Liver (tissue), 9 donors: ENCODE results near the gene TAF1B. TPM values are rescaled to one million over a fixed set of nuclear protein-coding genes. Genes with fewer than 3 reads are reported as not detected.

Experiments
- DNase-seq: peaks from one replicate; pipeline ENCODE4 v3.0.0-alpha.2; 2017; ENCODE audit warnings: low spot score
- H3K27ac ChIP-seq, 2 donors: one replicate each; pipeline ENCODE4 v1.7.0; 2013; ENCODE audit warnings: inconsistent platforms in 2 of 2, low read length in 2 of 2, control low read depth in 1 of 2, low read depth in 1 of 2, mild to moderate bottlenecking in 1 of 2
- H3K27me3 ChIP-seq, 4 donors: one replicate each; pipeline versions ENCODE4 v1.6.1 to v1.7.0; 2013; ENCODE audit warnings: low read length in 3 of 4, inconsistent platforms in 1 of 4, mild to moderate bottlenecking in 1 of 4, moderate library complexity in 1 of 4; ENCODE audit not compliant: control insufficient read depth in 4 of 4, insufficient read depth in 4 of 4
- H3K36me3 ChIP-seq, 4 donors: one replicate each; pipeline versions ENCODE4 v1.6.1 to v1.7.0; 2013; ENCODE audit warnings: low read length in 3 of 4, mild to moderate bottlenecking in 3 of 4, low read depth in 1 of 4, moderate library complexity in 1 of 4; ENCODE audit not compliant: control insufficient read depth in 4 of 4, insufficient read depth in 3 of 4
- H3K4me1 ChIP-seq, 4 donors: one replicate each; pipeline versions ENCODE4 v1.6.1 to v1.7.0; 2013; ENCODE audit warnings: low read length in 3 of 4, mild to moderate bottlenecking in 3 of 4, moderate library complexity in 1 of 4; ENCODE audit not compliant: control insufficient read depth in 4 of 4, insufficient read depth in 4 of 4
- H3K4me3 ChIP-seq, 3 donors: one replicate each; pipeline versions ENCODE4 v1.6.1 to v1.7.0; 2013; ENCODE audit warnings: low read length in 3 of 3, control low read depth in 1 of 3, low read depth in 1 of 3, mild to moderate bottlenecking in 1 of 3
- H3K9ac ChIP-seq, 2 donors: one replicate each; pipeline ENCODE4 v1.7.0; 2013; ENCODE audit warnings: low read length in 2 of 2, mild to moderate bottlenecking in 2 of 2, moderate library complexity in 2 of 2, control low read depth in 1 of 2, low read depth in 1 of 2
- H3K9me3 ChIP-seq, 4 donors: one replicate each; pipeline versions ENCODE4 v1.6.1 to v1.7.0; 2013; ENCODE audit warnings: low read length in 3 of 4; ENCODE audit not compliant: control insufficient read depth in 4 of 4
- EGR1 ChIP-seq, 2 donors: IDR thresholded peaks; 2 replicates each; pipeline ENCODE4 v1.6.1; 2016 to 2018; ENCODE audit warnings: antibody characterized with exemption in 2 of 2, low read depth in 2 of 2
- FOXA1 ChIP-seq: IDR thresholded peaks from 2 replicates; pipeline ENCODE4 v1.6.1; 2016; ENCODE audit warnings: antibody characterized with exemption
- GABPA ChIP-seq, 2 donors: IDR thresholded peaks in 1 of 2; conservative IDR thresholded peaks in 1 of 2; 2 replicates each; pipeline ENCODE4 v1.6.1; 2016; ENCODE audit warnings: antibody characterized with exemption in 2 of 2, mild to moderate bottlenecking in 1 of 2, moderate library complexity in 1 of 2
- HNF4A ChIP-seq, 2 donors: conservative IDR thresholded peaks; 2 replicates each; pipeline ENCODE4 v1.6.1; 2016; ENCODE audit warnings: antibody characterized with exemption in 2 of 2, mild to moderate bottlenecking in 2 of 2
- HNF4G ChIP-seq: IDR thresholded peaks from 2 replicates; pipeline ENCODE4 v1.6.1; 2016; ENCODE audit warnings: antibody characterized with exemption
- MAX ChIP-seq: IDR thresholded peaks from 2 replicates; pipeline ENCODE4 v1.6.1; 2016; ENCODE audit warnings: antibody characterized with exemption
- RAD21 ChIP-seq, 2 donors: IDR thresholded peaks; 2 replicates each; pipeline ENCODE4 v1.6.1; 2016; ENCODE audit warnings: antibody characterized with exemption in 2 of 2, mild to moderate bottlenecking in 2 of 2
- RXRA ChIP-seq, 2 donors: IDR thresholded peaks; 2 replicates each; pipeline ENCODE4 v1.6.1; 2017 to 2018; ENCODE audit warnings: antibody characterized with exemption in 2 of 2, mild to moderate bottlenecking in 1 of 2
- SP1 ChIP-seq: IDR thresholded peaks from 2 replicates; pipeline ENCODE4 v1.6.1; 2018; ENCODE audit warnings: antibody characterized with exemption, mild to moderate bottlenecking
- TAF1 ChIP-seq: conservative IDR thresholded peaks from 2 replicates; pipeline ENCODE4 v1.6.1; 2016; ENCODE audit warnings: antibody characterized with exemption, mild to moderate bottlenecking
- YY1 ChIP-seq: IDR thresholded peaks from 2 replicates; pipeline ENCODE4 v1.6.1; 2016; ENCODE audit warnings: antibody characterized with exemption, mild to moderate bottlenecking
- WGBS: extraction: QIAGEN DNeasy Blood & Tissue Kit; methylation state at CpG from one replicate; pipeline ENCODE4 v1.1.7; 2013; 5-methylcytosine and 5-hydroxymethylcytosine counted together
- polyA plus RNA-seq, 2 donors: library from polyadenylated mRNA; stranded (reverse) in 1 of 2; unstranded in 1 of 2; fragments of 200-250 nt in 1 of 2; fragments of >200 nt in 1 of 2; fragmentation: Nextera tagmentation in 1 of 2; extraction: Ambion mirVana in 1 of 2; gene quantifications; one replicate each; pipeline versions ENCODE4 v1.2.1 to v1.2.3, GENCODE V29; 2013 to 2015
- total RNA-seq, 2 donors: library from RNA; depleted of rRNA; stranded (reverse); fragments of >200 nt; gene quantifications; one replicate each; pipeline ENCODE4 v1.2.3, GENCODE V29; 2014
- TF ChIP-seq, protein P1 (sequence below): fragments of 150-350 bp; IDR thresholded peaks from 2 replicates; pipeline ENCODE4 v1.5.1; 2017; ENCODE audit warnings: improper control_type of control experiment, low read depth, low read length; ENCODE audit not compliant: missing input control
- TF ChIP-seq, protein P2 (sequence below): IDR thresholded peaks from 2 replicates; pipeline ENCODE4 v1.6.1; 2016; ENCODE audit warnings: antibody characterized with exemption, mild to moderate bottlenecking
- TF ChIP-seq, protein P3 (sequence below): IDR thresholded peaks from 2 replicates; pipeline ENCODE4 v1.6.1; 2016; ENCODE audit warnings: antibody characterized with exemption
- TF ChIP-seq, protein P4 (sequence below): IDR thresholded peaks from 2 replicates; pipeline ENCODE4 v1.6.1; 2016; ENCODE audit warnings: antibody characterized with exemption
- donor health status: healthy.
- donor health status: healthy.
- donor health status: healthy.
- donor health status: healthy.
- donor health status: healthy.

TAF1B gene
- total and polyA plus RNA-seq, 4 donors: 3.1 to 17.2 (median 5.6) TPM

GRCh38 chr2:9800975-9801726 is 42.1 kb upstream of the TAF1B start:
- 82% methylated on average over 25 of the region's 25 CpGs for WGBS
- Histone ChIP-seq H3K4me1 (peaks cover 0 to 6% (median 0%) of the 10 kb centered on the region in 4 donors), H3K36me3 (no peaks in the 10 kb centered on the region), H3K27me3 (no peaks in the 10 kb centered on the region), H3K27ac (no peak overlapping the region), H3K9me3 (no peaks in the 10 kb centered on the region), H3K4me3 (no peak overlapping the region), H3K9ac (no peak overlapping the region)
- no peak for DNase-seq
- TF ChIP-seq MAX: no peak

DNA sequence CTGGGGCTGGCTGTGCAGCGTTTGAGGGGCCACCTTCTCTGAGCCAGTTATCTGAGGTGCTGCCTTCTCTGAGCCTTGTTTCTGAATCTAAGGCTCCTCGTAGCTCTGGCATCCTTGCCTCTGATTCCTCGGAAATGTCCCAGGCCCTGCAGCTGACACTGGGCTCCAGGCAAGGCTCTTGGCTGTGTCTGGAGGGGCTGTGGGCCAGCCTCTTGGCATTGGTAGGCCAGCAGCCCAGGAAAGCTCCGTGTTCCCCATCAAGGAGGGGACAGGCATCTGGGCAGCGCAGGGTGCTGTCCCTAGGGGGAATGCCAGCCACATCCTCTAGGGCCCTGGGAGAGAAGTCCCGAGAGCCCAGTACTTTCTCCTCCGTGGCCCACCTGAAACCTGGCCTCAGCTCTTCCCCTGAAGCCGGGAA is 40.7 kb upstream of the TAF1B start:
- Histone ChIP-seq H3K9me3 (no peaks in the 10 kb centered on the region), H3K4me3 (no peak overlapping the region), H3K36me3 (no peaks in the 10 kb centered on the region), H3K27me3 (no peaks in the 10 kb centered on the region), H3K4me1 (peaks cover 0 to 6% (median 0%) of the 10 kb centered on the region in 4 donors), H3K9ac (no peak overlapping the region), H3K27ac (no peak overlapping the region)
- DNase-seq: no peak
- WGBS: 89% methylated on average over 8 of the region's 8 CpGs
- TF ChIP-seq MAX (no peak), HNF4G (no peak), RAD21 (IDR thresholded peaks at IDR 0.05) (no peak), YY1 (no peak), GABPA (IDR thresholded peaks at IDR 0.05 in 1 of 2, conservative IDR thresholded peaks at IDR 0.05 in 1 of 2) (no peak), SP1 (no peak), TAF1 (no peak), EGR1 (IDR thresholded peaks at IDR 0.05; ENCODE audit: low read depth in 2 of 2) (no peak), RXRA (IDR thresholded peaks at IDR 0.05) (no peak), HNF4A (conservative IDR thresholded peaks at IDR 0.05) (no peak), FOXA1 (no peak)
- TF ChIP-seq, protein P1, sequence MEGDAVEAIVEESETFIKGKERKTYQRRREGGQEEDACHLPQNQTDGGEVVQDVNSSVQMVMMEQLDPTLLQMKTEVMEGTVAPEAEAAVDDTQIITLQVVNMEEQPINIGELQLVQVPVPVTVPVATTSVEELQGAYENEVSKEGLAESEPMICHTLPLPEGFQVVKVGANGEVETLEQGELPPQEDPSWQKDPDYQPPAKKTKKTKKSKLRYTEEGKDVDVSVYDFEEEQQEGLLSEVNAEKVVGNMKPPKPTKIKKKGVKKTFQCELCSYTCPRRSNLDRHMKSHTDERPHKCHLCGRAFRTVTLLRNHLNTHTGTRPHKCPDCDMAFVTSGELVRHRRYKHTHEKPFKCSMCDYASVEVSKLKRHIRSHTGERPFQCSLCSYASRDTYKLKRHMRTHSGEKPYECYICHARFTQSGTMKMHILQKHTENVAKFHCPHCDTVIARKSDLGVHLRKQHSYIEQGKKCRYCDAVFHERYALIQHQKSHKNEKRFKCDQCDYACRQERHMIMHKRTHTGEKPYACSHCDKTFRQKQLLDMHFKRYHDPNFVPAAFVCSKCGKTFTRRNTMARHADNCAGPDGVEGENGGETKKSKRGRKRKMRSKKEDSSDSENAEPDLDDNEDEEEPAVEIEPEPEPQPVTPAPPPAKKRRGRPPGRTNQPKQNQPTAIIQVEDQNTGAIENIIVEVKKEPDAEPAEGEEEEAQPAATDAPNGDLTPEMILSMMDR: no peak
- TF ChIP-seq, protein P2, sequence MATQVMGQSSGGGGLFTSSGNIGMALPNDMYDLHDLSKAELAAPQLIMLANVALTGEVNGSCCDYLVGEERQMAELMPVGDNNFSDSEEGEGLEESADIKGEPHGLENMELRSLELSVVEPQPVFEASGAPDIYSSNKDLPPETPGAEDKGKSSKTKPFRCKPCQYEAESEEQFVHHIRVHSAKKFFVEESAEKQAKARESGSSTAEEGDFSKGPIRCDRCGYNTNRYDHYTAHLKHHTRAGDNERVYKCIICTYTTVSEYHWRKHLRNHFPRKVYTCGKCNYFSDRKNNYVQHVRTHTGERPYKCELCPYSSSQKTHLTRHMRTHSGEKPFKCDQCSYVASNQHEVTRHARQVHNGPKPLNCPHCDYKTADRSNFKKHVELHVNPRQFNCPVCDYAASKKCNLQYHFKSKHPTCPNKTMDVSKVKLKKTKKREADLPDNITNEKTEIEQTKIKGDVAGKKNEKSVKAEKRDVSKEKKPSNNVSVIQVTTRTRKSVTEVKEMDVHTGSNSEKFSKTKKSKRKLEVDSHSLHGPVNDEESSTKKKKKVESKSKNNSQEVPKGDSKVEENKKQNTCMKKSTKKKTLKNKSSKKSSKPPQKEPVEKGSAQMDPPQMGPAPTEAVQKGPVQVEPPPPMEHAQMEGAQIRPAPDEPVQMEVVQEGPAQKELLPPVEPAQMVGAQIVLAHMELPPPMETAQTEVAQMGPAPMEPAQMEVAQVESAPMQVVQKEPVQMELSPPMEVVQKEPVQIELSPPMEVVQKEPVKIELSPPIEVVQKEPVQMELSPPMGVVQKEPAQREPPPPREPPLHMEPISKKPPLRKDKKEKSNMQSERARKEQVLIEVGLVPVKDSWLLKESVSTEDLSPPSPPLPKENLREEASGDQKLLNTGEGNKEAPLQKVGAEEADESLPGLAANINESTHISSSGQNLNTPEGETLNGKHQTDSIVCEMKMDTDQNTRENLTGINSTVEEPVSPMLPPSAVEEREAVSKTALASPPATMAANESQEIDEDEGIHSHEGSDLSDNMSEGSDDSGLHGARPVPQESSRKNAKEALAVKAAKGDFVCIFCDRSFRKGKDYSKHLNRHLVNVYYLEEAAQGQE: no peak
- TF ChIP-seq, protein P3, sequence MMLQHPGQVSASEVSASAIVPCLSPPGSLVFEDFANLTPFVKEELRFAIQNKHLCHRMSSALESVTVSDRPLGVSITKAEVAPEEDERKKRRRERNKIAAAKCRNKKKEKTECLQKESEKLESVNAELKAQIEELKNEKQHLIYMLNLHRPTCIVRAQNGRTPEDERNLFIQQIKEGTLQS: no peak
- TF ChIP-seq, protein P4, sequence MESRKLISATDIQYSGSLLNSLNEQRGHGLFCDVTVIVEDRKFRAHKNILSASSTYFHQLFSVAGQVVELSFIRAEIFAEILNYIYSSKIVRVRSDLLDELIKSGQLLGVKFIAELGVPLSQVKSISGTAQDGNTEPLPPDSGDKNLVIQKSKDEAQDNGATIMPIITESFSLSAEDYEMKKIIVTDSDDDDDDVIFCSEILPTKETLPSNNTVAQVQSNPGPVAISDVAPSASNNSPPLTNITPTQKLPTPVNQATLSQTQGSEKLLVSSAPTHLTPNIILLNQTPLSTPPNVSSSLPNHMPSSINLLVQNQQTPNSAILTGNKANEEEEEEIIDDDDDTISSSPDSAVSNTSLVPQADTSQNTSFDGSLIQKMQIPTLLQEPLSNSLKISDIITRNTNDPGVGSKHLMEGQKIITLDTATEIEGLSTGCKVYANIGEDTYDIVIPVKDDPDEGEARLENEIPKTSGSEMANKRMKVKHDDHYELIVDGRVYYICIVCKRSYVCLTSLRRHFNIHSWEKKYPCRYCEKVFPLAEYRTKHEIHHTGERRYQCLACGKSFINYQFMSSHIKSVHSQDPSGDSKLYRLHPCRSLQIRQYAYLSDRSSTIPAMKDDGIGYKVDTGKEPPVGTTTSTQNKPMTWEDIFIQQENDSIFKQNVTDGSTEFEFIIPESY: no peak
